HG02610 (cell line): ENCODE data around the gene AMN.
"Not testable (repeated sequence)": the region's sequence is repeated elsewhere in the genome, so short reads cannot be mapped to it uniquely, and the experiment has no call there.

Source experiments
- ATAC-seq: cut with Tn5 transposase; IDR thresholded peaks from one replicate; pipeline ENCODE4 v1.9.1; 2021; ENCODE audit warnings: mild to moderate bottlenecking, moderate library complexity; ENCODE audit not compliant: unreplicated experiment

The AMN gene

DNA sequence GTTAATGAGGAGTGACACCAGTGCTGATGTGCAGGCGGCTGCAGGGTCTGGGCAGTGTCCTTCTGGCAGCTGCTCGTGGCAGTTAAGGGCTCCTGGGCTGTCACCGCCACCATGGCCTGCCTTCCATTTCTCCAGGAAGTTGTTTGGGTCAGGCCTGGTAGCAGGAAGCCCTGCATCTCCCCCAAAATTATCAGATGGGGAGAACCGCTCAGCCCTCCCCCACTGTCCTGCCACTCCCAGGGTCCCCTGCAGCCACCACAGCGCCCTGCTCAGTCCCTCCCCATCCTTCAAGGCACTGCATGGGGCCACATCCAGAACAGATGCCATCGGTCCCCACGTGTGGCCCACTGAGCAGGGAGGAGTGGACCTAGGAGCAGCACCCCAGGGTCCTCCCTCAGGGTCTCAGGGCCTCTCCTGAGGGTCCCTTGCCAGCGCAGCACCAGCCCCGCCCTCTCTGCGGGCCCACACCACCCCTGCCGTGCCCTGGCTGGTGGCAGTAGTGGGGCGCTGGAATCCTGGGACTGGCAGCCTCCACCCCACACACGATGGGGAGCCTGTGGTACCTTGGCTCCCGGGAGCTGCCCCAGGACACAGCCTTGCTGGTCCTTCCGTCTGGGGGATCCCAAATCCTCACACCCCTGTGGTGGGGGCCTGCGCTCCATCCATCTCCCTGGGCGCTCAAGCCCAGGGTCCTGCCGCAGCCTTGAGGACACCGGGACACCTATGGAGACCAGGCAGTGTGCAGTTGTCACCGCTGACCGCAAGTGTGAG, 10.3 kb upstream of the AMN start:
- no peak for ATAC-seq

DNA sequence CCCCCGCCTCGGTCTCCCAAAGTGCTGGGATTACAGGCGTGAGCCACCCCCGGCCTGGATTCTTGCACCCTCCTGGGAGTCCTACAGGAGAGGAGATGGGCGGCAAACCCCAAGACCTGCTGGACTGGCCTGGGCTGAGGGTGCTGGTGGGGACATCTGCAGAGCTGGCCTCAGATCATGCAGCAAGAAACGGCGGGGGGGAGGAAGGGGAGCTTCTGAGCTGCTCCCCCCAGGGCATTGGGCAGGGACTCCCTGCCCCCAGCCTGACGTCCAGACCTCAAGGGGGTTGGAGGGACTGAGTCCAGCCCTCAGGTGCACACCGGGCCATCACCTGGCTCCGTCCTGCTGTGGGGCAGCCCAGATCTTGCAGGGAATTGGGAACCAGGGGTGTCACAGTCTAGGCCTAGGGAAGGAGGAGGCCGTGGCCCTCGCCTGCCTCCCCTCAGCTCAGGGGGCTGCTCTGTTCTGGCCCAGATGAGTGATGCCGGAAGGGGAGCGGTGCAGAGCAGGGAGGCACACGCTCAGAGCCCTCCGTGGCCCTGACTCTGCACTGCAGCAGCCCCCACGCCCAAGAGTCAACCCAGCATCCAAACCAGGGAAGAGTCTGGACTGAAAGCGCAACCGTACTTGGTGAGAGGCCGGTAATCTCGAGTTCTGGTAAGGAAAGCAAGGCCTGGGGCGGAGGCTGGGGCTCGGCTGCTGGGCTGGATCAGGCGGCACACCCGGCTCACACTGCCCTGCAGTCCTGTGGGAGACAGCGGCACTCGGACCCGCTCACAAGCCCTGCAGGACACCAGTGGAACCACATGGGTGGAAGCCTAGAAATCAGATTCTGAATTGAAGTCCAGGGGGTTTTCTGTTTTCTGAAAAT, 8.9 kb upstream of the AMN start:
- no peak for ATAC-seq

DNA sequence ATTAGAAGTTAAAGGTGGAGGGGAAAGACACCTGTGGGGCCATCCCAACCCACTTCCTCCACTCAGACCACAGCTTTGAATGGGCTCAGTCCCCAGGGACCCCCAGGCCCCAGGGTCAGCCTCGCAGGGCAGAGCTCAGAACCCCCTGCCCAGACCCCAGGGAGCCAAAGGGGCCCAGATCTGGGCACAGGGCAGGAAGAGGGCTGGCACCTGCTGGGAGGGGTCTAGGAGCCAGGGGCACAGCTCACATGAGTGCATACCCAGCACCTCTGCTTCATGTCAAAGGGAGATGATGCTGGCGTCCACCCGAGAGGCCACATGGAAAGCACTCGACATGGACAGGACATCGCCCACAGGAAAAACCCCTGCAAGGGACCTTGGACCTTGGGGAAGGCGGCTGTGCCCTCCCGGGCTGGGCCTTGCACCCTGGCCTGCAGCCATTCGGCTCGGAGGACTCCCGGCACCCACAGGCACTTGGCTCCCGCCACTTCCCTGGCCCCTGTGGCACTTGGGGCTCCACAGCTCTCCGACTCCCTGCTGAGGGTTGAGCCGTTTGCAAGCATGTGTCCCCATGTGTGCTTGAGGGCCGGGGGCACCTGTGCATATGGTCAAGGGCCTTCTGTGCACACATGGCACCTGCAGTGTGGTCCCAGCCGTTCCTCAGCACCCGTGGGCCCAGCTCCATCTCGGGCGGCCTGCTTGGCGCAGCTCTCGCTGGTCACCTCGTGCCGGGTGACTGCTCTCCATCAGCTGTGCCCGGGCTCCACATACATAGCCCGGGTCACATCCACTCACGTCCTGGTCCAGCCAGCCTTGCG, 7.8 kb upstream of the AMN start:
- ATAC-seq, result no peak

DNA sequence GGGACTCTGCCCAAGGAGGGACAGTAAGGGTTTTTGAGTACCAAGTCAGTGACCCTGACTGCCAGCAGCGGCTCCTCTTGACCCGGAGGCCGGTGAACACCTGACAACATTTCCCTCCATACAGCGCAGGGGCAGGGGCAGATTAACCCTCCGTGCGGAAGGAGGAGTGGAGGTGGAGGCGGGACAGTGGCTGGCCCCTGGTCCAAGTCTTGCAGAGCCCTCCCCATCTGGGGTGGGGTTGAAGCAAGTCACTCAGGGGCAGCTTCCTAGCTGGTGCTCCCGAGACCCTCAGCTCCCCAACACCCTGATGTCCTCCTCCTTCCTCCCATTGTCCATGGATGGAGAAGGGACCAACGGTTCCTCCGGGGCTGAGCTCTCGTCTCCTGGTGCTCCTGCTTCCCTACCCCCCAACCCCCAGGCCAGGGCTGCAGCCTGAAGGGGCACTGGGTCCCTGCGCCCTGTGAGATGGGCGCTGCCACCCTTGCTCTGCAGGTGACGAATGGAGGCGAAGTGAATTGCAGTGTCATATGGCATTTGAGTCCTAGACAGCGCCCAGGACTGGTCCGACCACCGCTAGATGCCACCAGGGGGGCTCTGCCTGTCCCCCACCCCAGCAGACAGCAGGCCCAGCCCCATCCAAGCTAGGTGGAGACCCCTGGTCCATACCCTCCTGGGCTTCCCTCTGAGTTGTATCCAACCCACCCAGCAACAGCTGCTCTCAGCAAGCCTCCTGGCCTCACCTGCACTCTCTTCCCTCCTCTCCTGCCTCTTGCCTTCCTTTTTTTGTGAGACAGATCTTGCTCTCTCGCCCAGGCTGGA, 7.0 kb upstream of the AMN start:
- ATAC-seq, result no peak

DNA sequence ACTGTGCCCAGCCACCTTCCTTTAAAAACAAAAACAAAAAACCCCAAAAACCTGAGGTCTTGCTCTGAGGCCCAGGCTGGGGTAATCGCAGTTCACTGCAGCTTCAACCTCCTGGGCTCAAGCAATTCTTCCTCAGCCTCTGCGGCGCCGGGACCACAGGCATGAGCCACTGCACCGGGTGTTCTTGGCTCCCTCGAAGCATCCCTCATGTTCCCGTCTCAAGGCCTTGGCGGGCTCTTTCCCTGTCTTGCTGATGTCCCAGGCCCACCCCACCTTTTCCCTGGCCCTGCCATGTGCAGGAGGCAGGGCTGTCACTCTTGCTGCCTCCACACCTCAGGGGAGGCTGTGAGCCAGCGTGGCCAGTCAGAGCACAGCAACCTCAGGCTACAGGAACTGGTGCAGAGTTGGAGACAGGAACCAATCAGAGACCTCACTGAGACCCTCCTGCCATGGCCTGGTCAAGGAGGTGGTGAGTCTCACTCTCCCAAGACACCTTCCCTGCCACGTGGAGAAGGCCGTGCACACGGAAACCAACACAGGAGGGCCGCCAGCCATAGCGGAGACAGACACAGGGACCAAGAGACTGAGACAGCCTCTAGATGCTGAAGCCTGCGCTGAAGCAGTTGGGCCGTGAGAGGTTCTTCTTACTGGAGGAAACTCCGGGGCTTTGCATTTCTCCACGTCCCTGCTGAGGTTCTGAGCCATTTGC, 6.0 kb upstream of the AMN start:
- ATAC-seq, result no peak

DNA sequence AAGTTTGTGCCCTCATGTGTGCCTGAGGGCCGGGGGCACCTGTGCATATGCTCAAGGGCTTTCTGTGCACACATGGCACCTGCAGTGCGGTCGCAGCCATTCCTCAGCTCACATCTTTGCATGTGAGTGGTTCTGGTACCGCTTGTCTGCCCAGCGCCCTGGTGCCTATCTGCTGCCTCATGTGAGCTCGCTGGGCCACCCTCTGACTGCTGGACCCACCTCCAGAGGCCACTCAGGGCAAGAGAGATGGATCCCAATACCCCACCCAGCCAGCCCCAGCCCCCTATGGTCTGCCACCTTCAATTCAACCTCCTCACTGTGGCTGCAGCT, 5.4 kb upstream of the AMN start:
- no peak for ATAC-seq

DNA sequence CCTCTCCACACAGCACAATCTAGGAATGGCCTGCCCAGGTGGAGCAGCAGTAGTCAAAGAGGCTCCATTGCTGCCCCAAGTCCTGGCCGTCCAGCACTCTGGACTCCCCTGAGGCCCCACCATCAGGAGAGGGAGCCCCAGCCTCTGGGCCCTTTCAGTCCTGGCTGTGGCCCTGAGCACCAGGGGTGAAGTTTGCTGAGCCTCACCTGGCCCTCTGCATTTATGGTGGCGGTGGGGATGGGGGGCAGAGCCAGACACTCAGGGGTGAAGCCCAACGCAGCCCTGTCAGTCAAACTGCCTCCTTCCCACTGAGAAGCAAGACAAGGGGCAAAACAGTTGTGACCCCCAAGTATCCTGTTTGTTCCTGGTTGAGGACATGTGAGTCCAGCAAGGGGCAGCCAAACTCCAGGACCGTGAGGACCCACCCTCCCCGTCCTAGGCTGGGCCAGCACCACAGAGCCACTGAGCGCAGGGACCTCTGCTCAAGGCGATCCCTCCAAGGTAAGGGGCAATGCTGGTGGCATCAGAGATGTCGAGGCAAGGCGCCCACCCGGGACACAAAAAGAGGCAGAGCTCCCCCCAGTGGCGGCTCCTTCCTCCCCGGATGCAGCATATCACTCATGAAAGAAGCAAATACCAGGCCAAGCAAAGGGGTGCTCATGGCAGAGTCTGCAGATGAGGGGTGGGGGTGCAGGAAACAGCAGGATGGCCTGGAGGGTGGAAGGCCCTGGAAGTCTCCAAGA, 4.8 kb upstream of the AMN start:
- no peak for ATAC-seq

DNA sequence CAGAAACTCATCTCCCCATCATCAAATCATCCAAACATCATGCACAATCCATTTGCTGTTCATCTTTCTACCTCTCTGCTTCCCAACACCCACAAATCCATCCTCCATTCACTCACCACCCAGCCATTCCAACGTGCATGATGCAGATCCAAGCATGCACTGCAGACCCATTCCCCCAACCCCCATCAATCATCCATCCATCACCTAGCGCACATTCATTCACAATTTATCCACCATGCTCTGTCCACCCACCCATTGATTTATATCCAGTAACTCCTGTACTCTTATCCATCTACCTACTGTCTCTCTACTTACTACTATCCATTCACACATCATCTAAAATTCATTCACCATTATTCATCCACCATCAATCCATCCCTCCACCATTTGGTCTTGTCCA, 4.0 kb upstream of the AMN start:
- ATAC-seq, result no peak

DNA sequence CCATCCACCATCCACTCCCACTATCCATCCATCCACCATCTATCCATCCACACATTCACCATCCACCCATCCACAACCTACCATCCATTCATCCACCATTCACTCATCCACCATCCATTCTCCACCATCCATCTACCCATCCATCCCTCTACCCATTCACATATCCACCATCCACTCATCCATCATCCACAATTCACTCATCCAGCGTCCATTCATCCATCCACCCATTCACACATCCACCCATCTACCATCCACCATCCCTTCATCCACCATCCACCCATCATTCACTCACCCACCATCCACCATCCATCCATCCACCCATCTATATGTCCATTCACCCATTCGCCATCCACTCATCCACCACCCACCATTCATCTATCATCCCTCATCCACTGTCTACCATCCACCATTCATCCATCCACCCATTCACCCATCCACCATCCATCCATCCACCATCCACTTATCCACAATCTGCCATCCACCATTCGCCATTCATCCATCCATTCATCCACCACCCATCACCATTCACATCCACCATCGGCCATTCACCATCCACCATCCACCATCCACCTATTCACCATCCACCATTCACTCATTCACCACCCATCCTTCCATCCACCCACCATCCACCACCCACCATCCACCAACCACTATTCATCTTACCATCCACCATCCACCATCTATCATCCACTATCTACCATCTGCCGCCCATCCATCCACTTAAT, 2.0 kb upstream of the AMN start:
- no peak for ATAC-seq

DNA sequence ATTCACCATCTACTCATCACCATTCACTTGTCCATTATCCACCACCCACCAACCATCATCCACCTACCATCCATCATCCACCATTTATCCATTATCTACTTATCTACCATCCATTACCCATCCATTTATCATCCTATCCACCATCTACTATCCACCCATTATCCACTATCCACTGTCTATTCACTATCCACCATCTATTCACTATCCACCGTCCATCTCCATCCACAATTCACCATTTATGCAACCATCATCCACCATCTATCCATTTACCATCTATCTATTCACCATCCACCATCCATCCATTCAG, 1.5 kb upstream of the AMN start:
- no peak for ATAC-seq

DNA sequence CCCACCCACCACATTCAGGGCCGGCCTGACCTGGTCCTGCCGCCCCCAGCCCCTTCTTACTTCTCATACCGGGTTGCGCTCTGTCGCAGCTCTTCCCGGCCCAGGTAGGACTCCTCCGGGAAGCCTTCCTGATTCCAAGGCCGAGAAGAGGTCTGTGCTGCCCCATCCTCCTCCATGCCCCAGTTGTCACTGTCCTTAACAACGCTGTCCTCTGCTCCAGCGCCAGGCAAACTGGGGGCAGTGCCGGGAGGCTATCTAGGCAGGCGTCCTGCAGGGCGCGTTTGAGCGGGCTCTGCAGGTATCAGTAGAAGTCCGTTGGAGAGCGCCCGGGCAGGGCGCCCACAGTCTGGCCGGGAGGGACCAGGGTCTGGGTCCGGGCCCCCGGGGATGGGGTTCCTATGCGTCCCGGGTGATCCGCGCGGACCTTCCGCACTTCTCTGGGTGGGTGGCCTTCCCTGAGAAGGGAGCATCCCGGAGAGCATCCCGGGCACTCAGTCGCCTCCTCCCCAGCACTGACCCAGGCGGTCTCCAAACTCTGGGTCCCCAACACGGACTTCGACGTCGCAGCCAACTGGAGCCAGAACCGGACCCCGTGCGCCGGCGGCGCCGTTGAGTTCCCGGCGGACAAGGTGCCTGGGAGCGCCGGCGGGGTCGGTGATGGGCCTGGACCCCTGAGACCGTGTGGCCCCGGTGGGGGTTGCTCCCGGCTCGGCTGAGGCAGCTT, 900 bp downstream of the AMN start:
- ATAC-seq, result no peak

DNA sequence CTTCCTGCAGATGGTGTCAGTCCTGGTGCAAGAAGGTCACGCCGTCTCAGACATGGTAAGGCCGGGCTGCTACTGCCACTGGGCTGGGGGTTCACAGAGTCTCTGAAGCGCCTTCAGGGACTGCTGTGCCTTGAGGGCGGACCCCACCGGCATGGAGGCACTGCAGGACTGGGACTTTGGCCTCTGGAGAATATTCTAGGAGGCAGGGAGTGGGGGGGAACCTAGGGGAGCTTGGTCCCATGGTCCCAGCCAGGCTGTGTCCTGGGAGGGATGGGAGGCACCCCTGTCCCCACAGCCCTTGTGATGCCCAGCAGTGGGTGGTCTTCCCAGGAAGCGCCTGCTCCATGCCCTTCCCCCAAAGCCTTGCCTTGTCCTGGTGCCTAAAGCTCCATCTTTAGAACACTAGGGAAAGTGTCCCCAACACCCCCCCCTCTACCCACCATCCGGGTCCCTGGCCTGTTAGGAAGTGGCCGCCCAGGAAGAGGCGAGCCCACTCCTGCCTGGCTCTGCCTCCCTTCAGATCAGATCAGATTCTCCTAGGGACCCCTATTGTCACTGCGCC, 1.5 kb downstream of the AMN start:
- ATAC-seq, result no peak

DNA sequence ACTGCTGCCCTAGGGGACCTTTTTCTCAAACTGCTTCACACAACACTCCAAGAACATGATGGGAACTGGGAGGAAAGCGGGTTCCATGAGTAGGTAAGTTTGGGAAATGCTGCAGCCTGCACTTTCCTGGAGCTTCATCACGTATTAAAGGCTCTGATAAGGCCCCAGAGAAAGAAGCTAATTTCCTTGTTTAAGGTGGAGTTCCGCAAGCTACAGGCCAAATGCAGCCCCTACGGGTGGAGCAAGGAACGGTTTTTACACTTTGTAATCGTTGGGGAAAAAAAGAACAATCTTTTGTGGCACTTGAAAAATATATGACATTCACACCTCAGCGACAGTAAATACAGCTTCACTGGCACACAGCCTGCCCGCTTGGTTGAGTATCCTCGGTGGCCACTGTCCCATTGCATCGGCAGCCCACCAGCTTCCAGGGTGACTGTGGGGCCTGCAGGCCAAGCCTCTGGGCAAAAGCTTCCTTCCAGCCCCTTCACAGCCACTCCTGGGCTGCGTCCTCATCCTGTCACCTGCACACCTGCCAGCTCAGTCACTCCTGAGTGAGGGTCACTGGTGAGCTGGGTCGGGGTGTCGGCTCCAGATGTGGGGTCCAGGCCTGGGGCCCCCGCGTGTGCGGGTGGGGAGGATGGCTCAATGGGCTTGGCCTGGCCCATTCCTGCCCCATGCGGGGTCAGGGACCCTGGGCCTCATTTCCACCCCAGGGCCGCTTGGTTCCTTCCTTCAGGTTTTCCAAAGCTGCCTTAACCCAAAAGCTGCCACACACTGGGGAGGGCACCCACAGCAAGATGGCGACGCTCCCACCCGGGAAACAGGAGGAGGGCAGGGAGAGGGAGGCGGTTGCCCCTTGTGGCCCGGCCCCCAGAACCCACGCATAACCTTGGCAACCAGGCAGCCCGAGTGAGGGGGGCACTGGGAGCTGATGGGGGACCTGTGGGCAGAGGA, 2.4 kb downstream of the AMN start:
- ATAC-seq, result no peak

DNA sequence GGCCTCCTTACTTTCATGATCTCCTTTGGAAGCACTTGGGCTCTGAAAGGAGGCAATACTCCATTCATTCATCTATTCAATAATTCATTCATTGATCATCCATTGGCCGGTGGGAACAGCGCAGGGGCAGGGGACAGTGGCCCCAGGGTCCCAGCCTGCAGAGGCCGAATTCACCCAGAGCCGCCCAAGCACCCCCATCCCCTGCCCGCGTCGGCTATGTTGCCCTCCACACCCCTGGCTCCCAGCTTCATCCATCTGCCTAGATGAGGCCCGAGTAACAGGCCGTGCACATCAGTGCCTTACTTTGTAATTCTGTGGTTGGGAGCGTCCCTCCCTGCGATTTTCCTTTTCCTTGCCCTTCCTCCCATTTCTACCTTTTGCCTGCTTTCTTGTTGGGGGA, 3.2 kb downstream of the AMN start:
- no peak for ATAC-seq

DNA sequence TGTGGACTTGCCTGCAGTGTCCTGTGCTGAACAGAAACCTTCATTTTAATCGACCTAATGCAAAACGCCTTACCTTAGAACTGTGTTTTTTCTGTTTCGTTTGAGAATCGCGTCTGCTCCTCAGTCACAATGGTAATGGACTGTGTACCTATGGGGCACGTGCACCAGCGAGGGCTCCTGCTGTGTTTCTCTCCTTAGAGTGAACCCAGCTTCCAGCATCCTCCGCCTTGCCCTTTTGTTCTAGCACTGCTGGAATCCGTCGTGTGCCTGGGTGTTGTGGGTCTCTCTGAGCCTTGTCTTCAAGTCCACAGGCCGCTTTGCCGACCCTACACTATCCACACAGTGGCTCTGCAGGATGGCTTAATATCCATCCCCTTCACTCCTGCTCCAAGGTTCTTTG, 3.6 kb downstream of the AMN start:
- ATAC-seq, result no peak

DNA sequence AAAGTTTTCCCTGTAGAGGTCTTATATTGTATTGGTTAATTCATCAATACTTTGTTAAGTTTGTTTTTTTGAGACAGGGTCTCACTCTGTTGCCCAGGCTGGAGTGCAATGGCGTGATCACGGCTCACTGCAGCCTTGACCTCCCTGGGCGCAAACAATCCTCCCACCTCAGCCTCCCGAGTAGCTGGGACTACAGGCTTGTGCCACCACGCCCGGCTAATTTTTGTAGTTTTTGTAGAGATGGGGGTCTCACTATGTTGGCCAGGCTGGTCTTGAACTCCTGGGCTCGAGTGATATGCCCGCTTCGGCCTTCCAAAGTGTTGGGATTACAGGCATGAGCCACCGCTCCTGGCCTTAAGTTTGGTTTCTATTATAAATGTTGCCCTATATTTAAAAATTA, 4.4 kb downstream of the AMN start:
- not testable (repeated sequence) for ATAC-seq

DNA sequence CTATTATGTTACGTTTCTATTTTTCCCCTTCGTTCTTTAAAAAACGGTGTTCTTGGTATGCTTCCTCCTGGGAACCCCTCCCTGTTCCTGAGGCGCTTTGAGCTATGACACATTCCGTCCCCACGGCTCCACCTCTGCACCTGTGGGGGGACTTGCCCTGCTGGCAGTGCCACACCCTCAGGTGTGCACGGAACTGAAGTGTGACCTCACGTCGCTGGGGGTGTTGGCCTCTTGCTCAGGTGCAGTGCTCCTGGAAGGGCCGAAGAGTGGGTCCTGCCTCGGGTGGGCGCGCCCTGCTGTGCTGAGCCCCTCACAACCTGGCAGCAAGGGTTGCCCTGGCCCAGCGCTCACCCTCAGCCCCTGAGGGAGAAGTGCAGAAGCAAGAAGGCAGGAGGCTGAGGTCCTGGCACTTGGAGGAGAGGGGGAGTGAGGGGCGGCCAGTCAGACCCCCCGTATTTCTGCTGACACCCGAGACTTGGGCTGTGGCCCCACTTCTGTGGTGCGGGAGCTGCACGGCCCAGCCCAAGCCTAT, 4.9 kb downstream of the AMN start:
- ATAC-seq, result no peak
